ENCODE measurements around the gene VGLL1.

Gene VGLL1, protein sequence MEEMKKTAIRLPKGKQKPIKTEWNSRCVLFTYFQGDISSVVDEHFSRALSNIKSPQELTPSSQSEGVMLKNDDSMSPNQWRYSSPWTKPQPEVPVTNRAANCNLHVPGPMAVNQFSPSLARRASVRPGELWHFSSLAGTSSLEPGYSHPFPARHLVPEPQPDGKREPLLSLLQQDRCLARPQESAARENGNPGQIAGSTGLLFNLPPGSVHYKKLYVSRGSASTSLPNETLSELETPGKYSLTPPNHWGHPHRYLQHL

DNA sequence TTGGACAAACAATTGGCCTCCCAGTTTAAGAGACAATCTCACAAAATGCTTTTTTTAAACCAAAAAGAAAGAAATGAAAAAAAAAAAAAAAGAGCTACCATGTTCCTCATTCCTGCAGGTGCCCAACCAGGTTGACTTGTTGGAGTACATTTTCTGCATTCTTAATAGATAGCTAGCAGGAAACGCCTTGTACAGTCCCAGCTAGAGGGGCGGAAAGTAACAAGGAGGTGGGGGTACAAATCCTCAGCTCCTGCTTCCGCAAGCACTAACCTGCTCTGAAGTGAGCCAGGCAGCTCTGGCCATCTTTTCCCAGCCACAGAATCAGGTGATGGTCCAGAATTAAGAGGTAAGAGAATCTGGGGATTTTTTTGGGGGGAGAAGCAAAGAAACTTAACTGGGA is at the start of gene VGLL1:
Gene VGLL1 (plus strand): TSS at position 265 of the 400 bp plus-strand sequence. CDS start 3,806 bp downstream, outside the sequence.
- no peak for DNase-seq

- no peak for DNase-seq
Measured at GRCh38 chrX:136487647-136488046, 44.4 kb upstream of the VGLL1 start, which contains the start of gene BRS3. Gene BRS3, plus strand, starts transcription at chrX:136487947. Its CDS starts 168 bp downstream, at chrX:136488115.

GRCh38 chrX:136488706-136489105 is 43.3 kb upstream of the VGLL1 start:
- no peak for DNase-seq

GRCh38 chrX:136491832-136492231 is 40.2 kb upstream of the VGLL1 start:
- no peak for DNase-seq

DNA sequence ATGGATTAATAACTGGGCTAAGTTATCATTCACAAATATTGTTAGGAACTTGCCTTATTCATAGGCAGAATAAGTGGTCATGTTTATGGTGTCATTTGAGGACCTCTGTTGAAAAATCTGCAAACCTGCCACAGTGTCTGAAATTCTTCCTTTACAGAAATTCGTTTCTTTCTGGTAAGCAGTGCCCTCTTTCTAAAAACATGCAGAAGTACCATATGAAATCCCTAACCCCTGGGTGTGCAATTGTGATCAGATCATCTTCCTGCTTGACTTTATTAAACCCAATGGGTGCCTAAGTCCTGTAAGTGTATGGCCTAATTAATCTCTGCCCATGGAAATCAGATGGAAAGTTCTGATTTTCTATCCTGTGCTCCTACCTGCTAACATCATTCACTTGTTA is 39.0 kb upstream of the VGLL1 start:
- DNase-seq = no peak

DNA sequence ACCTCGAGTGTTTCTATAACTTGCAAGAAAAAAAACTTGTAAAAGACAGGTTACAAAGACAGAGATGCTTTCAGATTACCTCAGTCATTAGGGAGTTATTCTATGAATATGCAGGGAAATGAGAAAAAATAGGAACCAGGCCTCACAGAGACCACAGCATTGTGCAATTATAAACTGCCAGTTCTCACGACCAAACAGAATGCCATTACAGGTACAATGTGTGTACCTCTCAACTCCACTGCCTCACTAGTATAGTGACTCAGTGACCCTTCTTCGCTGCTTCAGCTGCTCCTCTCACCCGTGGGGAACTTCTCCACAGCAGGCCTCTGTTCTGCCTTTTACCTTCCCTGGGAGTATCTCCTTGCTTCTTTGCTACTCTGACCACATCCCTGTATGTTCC is 37.0 kb upstream of the VGLL1 start:
- DNase-seq = no peak

- DNase-seq = no peak
Measured at GRCh38 chrX:136496186-136496763, 35.7 kb upstream of the VGLL1 start.

- DNase-seq = peak; percentile 41 to 72
Measured at GRCh38 chrX:136496764-136497555, 35.1 kb upstream of the VGLL1 start.

GRCh38 chrX:136497556-136498052 is 34.4 kb upstream of the VGLL1 start, which contains the start of gene HTATSF1:
Gene HTATSF1, plus strand, starts transcription at chrX:136497592. Its CDS starts 93 bp downstream, at chrX:136497685.
- no peak for DNase-seq

GRCh38 chrX:136519069-136519468 is 12.9 kb upstream of the VGLL1 start:
- DNase-seq = no peak

DNA sequence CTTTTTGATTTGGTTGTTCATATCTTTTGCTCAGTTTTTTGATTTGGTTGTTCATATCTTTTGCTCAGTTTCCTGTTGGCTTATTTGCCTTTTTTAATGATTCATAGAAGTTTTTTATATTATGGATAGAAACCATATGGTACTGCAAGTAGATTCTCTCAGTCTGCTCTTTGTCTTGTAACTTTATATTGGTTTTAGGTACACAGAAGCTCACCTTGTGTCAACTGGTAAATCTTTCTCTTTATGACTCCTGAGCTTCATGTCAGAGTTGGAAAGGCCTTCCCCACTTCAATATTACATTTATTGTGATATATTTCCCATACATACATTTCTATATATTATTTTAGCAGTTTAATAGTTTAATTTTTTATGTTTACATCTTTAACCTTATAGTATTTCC is 8.2 kb upstream of the VGLL1 start:
- DNase-seq = no peak

GRCh38 chrX:136525738-136526606 is 6.0 kb upstream of the VGLL1 start:
- DNase-seq = no peak

DNA sequence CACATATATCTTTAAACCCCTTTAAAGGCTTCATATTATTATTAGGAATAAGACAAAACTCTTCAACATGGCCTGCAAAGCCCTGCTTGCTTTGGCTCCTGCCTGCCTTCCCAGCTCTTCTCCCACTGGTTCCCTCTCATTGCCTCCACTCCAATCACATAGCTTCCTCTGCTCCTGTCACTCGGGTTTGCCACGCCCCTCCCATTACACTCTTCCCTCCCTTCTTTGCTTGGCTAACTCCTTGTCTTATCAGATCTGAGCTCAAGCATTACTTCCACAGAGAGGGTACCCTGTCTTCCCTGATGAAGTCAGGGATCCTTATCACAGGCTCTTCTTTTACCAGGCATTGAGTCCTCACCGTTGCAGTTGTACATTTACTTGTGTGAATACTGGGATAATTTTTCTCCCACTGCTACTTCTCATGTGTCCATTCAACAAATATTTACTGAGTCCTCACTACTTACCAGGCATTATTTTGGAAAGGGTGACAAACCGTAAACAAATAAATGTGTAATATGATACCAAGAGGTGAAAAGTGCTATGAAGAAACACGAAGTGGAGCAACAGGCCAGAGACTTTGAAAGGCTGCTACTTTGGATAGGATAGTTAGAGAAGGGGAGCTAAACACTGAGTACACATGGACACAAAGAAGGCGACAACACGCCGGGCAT is 3.2 kb upstream of the VGLL1 start:
- DNase-seq = no peak

DNA sequence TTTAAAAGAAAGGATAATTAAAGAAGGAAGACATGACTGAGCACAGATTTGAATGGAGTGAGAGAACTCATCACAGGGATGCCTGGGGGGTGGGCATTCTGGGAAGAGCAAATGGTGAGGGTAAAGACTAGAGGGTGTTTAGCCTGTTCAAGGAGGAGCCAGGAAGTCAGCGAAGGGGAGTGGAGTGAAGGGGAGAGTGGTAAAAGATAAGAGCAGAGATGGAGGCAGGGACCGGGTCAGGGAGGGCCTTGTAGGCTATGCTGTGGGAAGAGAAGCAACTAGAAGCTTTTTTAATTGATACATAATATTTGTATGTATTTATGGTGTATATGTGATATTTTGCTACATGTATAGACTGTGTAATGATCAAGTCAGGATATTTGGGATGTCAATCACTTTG is 2.2 kb upstream of the VGLL1 start:
- DNase-seq = no peak

DNA sequence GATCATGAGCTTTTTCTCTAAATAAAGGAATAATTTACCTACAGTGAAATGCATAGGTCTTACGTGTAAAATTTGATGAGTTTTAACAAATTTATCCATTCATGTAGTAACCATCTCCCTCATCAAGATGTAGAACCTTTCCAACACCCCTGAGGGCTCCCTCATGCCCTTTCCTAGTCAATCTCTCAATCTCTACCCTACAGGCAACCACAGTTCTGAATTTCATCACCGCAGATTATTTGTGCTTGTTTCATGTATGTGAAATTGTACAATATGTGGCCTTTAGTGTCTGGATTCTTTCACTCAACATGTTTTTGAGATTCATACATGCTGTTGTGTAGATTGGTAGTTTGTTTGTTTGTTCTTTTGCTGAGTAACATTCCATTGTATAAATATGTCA is 2.1 kb downstream of the VGLL1 start:
- no peak for DNase-seq

GRCh38 chrX:136538811-136539210 is 6.8 kb downstream of the VGLL1 start:
- no peak for DNase-seq

DNA sequence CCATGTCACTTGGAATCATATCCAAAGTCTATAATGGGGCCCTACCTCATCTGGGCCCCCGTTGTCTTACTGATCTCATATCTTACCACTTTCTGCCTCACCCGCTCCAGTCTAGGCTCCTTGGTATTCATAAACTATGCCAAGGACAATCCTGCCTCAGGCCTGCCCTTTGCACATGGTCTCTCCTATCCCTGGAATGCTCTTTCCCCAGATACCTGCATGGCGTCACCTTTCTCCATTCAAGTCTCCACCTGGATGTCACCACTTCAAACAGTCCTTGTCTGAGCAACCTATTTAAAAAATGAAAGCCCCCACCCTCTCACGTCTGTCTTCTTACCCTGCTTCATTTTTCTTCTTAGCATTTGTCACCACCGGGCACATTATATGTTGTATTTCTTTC is 8.2 kb downstream of the VGLL1 start:
- no peak for DNase-seq

- no peak for DNase-seq
Measured at GRCh38 chrX:136541294-136541693, 9.3 kb downstream of the VGLL1 start.

- no peak for DNase-seq
Measured at GRCh38 chrX:136542281-136542680, 10.3 kb downstream of the VGLL1 start.

GRCh38 chrX:136546371-136546781 is 14.4 kb downstream of the VGLL1 start:
- DNase-seq = no peak

GRCh38 chrX:136549226-136549625 is 17.2 kb downstream of the VGLL1 start:
- DNase-seq = no peak

- DNase-seq = no peak
Measured at GRCh38 chrX:136551410-136551809, 19.4 kb downstream of the VGLL1 start.
